Activated CD4-positive, alpha-beta T cell treated with anti-CD3 and anti-CD28 coated beads for 36 hours (primary cell): ENCODE results near the gene KRT81. TPM values are rescaled to one million over a fixed set of nuclear protein-coding genes. Genes with fewer than 3 reads are reported as not detected.

Source experiments
- ATAC-seq: fragments of 200-7000 bp; cut with Tn5 transposase; one replicate; pipeline ENCODE4 v1.10.0; 2021; ENCODE audit warnings: mild to moderate bottlenecking, moderate library complexity
- CTCF ChIA-PET: fragments of 350-600 bp; sonication (Branson Sonifier 250); formaldehyde crosslinking; loops from one replicate; lab custom pipeline; 2021; ENCODE audit warnings: antibody characterized with exemption; lab: Charles Lee
- POLR2A ChIA-PET: fragments of 350-600 bp; sonication (Branson Sonifier 250); formaldehyde crosslinking; loops from one replicate; lab custom pipeline; 2021; ENCODE audit warnings: antibody characterized with exemption, inconsistent platforms; lab: Charles Lee
- DNase-seq: peaks from one replicate; pipeline ENCODE4 v3.0.0-alpha.2; 2020
- H3K27ac Mint-ChIP-seq: one replicate; pipeline ENCODE4 v1.8.0; 2021; ENCODE audit warnings: mixed read lengths
- H3K27me3 Mint-ChIP-seq: one replicate; pipeline ENCODE4 v1.8.0; 2021; ENCODE audit warnings: mixed read lengths
- H3K36me3 Mint-ChIP-seq: one replicate; pipeline ENCODE4 v1.8.0; 2021; ENCODE audit warnings: low read depth, mixed read lengths
- H3K4me1 Mint-ChIP-seq: one replicate; pipeline ENCODE4 v1.8.0; 2021; ENCODE audit warnings: mixed read lengths
- H3K4me3 Mint-ChIP-seq: one replicate; pipeline ENCODE4 v1.8.0; 2021; ENCODE audit warnings: mild to moderate bottlenecking, moderate library complexity, mixed read lengths
- H3K9me3 Mint-ChIP-seq: one replicate; pipeline ENCODE4 v1.8.0; 2021; ENCODE audit warnings: low read depth, mixed read lengths
- intact Hi-C, 2 experiments: fragments of 100-400 bp; cut with DNase I in 1 of 2; cut with micrococcal nuclease in 1 of 2; formaldehyde crosslinking; loops; one replicate each; pipeline versions ENCODE4 v1.14.2 to v1.15.1; 2022 to 2024; cut with DNase I, micrococcal nuclease
- total RNA-seq, 2 experiments: library from RNA; stranded (reverse); gene quantifications; one replicate each; pipeline ENCODE4 v1.2.3, GENCODE V29; 2021

Gene KRT81
- total RNA-seq, result not detected

GRCh38 chr12:52291267-52291935 lies at the start of gene KRT81:
KRT81 (minus strand) TSS chr12:52291534; CDS start chr12:52291465, 69 bp downstream.
- Mint-ChIP-seq H3K27me3 (peaks cover 7% of the 10 kb centered on the region), H3K4me1 (no peaks in the 10 kb centered on the region), H3K9me3 (no peaks in the 10 kb centered on the region), H3K27ac (no peak within 1 kb of the TSS), H3K4me3 (no peak within 1 kb of the TSS), H3K36me3 (no peaks in the 10 kb centered on the region)
- CTCF ChIA-PET, result no interaction called here
- POLR2A ChIA-PET, result no interaction called here
- intact Hi-C loops, result no loop called here
- ATAC-seq, result no peak
- no peak for DNase-seq

DNA sequence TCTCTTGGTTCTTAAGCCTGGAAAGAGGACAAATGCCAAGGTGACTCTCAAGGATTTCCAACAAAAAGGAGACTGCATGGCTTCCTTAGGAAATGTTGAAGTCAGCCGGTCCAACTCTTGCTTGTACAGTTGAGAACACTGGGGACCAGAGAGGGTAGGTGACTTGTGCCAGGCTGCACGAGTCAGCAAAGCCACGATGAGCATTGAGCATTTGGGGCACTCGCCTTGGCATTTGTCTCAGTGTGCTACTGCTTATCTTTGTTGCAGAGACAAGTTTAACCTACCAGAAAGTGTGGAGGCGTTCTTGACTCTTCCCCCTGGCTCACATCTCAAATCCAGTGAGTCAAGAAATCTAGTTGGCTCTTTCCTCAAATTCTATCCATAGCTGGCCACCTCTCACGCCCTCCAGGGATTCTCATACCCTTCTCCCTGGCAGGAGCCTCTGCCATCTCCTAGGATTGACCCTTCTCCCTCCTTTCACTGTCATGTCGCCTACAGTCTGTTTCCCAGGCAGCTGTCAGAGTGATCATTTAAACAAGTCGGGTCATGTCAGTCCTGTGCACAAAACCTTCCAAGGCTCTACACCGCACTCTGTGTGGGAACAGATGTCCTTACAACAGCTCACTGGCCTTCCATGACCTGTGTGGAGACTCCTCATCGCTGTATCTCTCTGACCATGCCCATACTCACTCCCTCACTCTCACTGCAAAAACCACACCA lies 47.1 kb upstream of the KRT81 start:
- peaks cover 8% of the 10 kb centered on the region for H3K4me1 Mint-ChIP-seq
- DNase-seq (no peak), ATAC-seq (no peak)
- intact Hi-C loops, result no loop called here
- H3K9me3 Mint-ChIP-seq, result peaks cover 3% of the 10 kb centered on the region
- no peak overlapping the region for H3K4me3 Mint-ChIP-seq
- H3K27me3 Mint-ChIP-seq, result peaks cover 15% of the 10 kb centered on the region
- CTCF ChIA-PET, result interaction anchor here (3.6 kb wide), 1 partner anchor 10 kb away, joined by 17 read pairs; no protein-coding TSS in a partner anchor
- H3K27ac Mint-ChIP-seq, result no peak overlapping the region
- H3K36me3 Mint-ChIP-seq, result no peaks in the 10 kb centered on the region
- POLR2A ChIA-PET, result no interaction called here

DNA sequence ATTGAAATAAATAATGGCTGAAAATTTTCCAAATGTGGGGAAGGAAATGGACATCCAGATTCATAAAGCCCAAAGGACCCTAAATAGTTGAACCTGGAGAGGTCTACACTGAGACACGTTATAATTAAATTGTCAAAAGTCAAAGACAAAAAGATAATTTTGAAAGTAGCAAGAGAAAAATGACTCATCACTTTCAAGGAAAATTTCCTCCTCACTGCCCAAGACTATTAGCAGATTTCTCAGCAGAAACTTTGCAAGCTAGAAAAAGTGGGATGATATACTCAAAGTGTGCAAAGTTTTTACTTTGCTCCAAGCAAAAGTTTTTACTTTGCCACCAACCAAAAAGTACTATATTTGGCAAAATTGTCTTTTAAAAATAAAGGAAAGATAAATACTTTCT lies 45.7 kb upstream of the KRT81 start:
- no peak overlapping the region for H3K27ac Mint-ChIP-seq
- peaks cover 15% of the 10 kb centered on the region for H3K27me3 Mint-ChIP-seq
- DNase-seq (no peak), ATAC-seq (no peak)
- H3K4me3 Mint-ChIP-seq, result no peak overlapping the region
- no peaks in the 10 kb centered on the region for H3K36me3 Mint-ChIP-seq
- intact Hi-C loops, result no loop called here
- ChIA-PET POLR2A (no interaction called here), CTCF (interaction anchor here (0.6 to 1.2 kb wide), 4 partner anchors 15 to 279 kb away, joined by 3 to 4 read pairs (median 3); no protein-coding TSS in a partner anchor)
- peaks cover 8% of the 10 kb centered on the region for H3K4me1 Mint-ChIP-seq
- H3K9me3 Mint-ChIP-seq, result peaks cover 3% of the 10 kb centered on the region

- CTCF ChIA-PET, result interaction anchor here (0.6 to 1.2 kb wide), 4 partner anchors 15 to 280 kb away, joined by 3 to 4 read pairs (median 3); no protein-coding TSS in a partner anchor
- Mint-ChIP-seq H3K4me3 (no peak overlapping the region), H3K4me1 (peaks cover 8% of the 10 kb centered on the region), H3K36me3 (no peaks in the 10 kb centered on the region), H3K27ac (no peak overlapping the region), H3K9me3 (peaks cover 3% of the 10 kb centered on the region), H3K27me3 (peaks cover 15% of the 10 kb centered on the region)
- no peak for DNase-seq
- intact Hi-C loops, result no loop called here
- POLR2A ChIA-PET, result no interaction called here
- no peak for ATAC-seq
Observed at GRCh38 chr12:52336641-52337040, 45.3 kb upstream of the KRT81 start.

DNA sequence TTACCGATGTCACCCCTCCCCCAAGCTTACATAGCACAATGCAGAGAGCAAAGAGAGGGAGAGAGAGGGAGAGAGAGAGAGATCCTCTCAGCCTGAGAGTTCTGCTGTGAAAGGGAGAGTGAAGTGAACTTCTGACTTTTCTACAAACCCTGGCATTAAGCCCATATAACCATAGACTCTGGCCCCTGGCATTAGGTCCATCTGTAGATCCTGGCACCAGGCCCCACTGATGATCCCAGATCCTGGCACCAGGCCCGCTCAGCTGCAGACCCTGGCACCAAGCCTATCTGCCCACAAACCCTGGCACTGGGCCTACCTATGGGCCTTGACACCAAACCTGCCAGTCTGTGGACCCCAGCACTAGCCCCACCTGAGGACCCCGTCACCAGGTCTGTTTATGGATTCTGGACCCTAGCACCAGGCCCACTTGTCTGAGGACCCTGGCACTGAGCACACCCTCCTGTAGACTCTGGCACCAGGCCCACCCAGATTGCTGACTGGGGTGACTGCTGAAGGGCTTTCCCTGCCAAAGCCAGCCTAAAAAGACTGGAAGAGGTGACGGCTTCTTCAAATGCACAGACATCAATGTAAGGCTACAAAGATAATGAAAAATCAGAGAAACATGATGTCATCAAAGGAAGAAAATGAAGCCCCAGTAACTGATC lies 44.4 kb upstream of the KRT81 start:
- Mint-ChIP-seq H3K4me1 (peaks cover 8% of the 10 kb centered on the region), H3K4me3 (no peak overlapping the region), H3K27ac (no peak overlapping the region), H3K36me3 (no peaks in the 10 kb centered on the region), H3K9me3 (peaks cover 3% of the 10 kb centered on the region), H3K27me3 (peaks cover 15% of the 10 kb centered on the region)
- DNase-seq (no peak), ATAC-seq (no peak)
- ChIA-PET CTCF (interaction anchor here (0.7 kb wide), 1 partner anchor 1414 kb away, joined by 3 read pairs; no protein-coding TSS in a partner anchor), POLR2A (interaction anchor here (1.0 kb wide), 1 partner anchor 16 kb away, joined by 3 read pairs; no protein-coding TSS in a partner anchor)
- intact Hi-C loops, result no loop called here

- intact Hi-C loops, result no loop called here
- H3K9me3 Mint-ChIP-seq, result peaks cover 3% of the 10 kb centered on the region
- no peak for ATAC-seq
- H3K4me1 Mint-ChIP-seq, result peaks cover 8% of the 10 kb centered on the region
- no peak overlapping the region for H3K4me3 Mint-ChIP-seq
- CTCF ChIA-PET, result no interaction called here
- peaks cover 15% of the 10 kb centered on the region for H3K27me3 Mint-ChIP-seq
- H3K36me3 Mint-ChIP-seq, result no peaks in the 10 kb centered on the region
- no peak overlapping the region for H3K27ac Mint-ChIP-seq
- POLR2A ChIA-PET, result no interaction called here
- DNase-seq, result no peak
Observed at GRCh38 chr12:52334185-52334584, 42.9 kb upstream of the KRT81 start.

- intact Hi-C loops, result no loop called here
- Mint-ChIP-seq H3K4me1 (peaks cover 8% of the 10 kb centered on the region), H3K27ac (no peak overlapping the region), H3K27me3 (peaks cover 10% of the 10 kb centered on the region), H3K9me3 (peaks cover 3% of the 10 kb centered on the region), H3K36me3 (no peaks in the 10 kb centered on the region), H3K4me3 (no peak overlapping the region)
- ChIA-PET CTCF (interaction anchor here (1.1 kb wide), 1 partner anchor 54 kb away, joined by 3 read pairs; no protein-coding TSS in a partner anchor), POLR2A (no interaction called here)
- DNase-seq, result no peak
- no peak for ATAC-seq
Observed at GRCh38 chr12:52333321-52333720, 42.0 kb upstream of the KRT81 start.

- peaks cover 14% of the 10 kb centered on the region for H3K4me1 Mint-ChIP-seq
- intact Hi-C loops, result no loop called here
- peaks cover 10% of the 10 kb centered on the region for H3K27me3 Mint-ChIP-seq
- ATAC-seq (no peak), DNase-seq (no peak)
- ChIA-PET POLR2A (no interaction called here), CTCF (interaction anchor here (0.7 to 1.1 kb wide), 2 partner anchors 53 to 103 kb away, joined by 3 read pairs; no protein-coding TSS in a partner anchor)
- H3K36me3 Mint-ChIP-seq, result no peaks in the 10 kb centered on the region
- no peak overlapping the region for H3K4me3 Mint-ChIP-seq
- peaks cover 3% of the 10 kb centered on the region for H3K9me3 Mint-ChIP-seq
- H3K27ac Mint-ChIP-seq, result no peak overlapping the region
Observed at GRCh38 chr12:52332381-52332780, 41.0 kb upstream of the KRT81 start.

GRCh38 chr12:52331833-52332232 lies 40.5 kb upstream of the KRT81 start:
- Mint-ChIP-seq H3K27ac (no peak overlapping the region), H3K36me3 (no peaks in the 10 kb centered on the region), H3K4me1 (peaks cover 16% of the 10 kb centered on the region), H3K9me3 (peaks cover 3% of the 10 kb centered on the region), H3K4me3 (no peak overlapping the region), H3K27me3 (peaks cover 10% of the 10 kb centered on the region)
- ChIA-PET POLR2A (no interaction called here), CTCF (interaction anchor here (0.8 to 1.9 kb wide), 2 partner anchors 23 to 53 kb away, joined by 4 to 9 read pairs; no protein-coding TSS in a partner anchor)
- intact Hi-C loops, result no loop called here
- DNase-seq, result no peak
- ATAC-seq, result no peak

- Mint-ChIP-seq H3K4me3 (no peak overlapping the region), H3K9me3 (no peaks in the 10 kb centered on the region), H3K36me3 (no peaks in the 10 kb centered on the region), H3K27ac (no peak overlapping the region), H3K27me3 (peaks cover 6% of the 10 kb centered on the region), H3K4me1 (peaks cover 14% of the 10 kb centered on the region)
- CTCF ChIA-PET, result interaction anchor here (0.6 to 1.9 kb wide), 3 partner anchors 23 to 52 kb away, joined by 3 to 9 read pairs (median 4); no protein-coding TSS in a partner anchor
- ATAC-seq (no peak), DNase-seq (no peak)
- intact Hi-C loops, result no loop called here
- POLR2A ChIA-PET, result no interaction called here
Observed at GRCh38 chr12:52331039-52331438, 39.7 kb upstream of the KRT81 start.
